ENCODE measurements around the gene CHST8.
"Not testable (repeated sequence)": the region's sequence is repeated elsewhere in the genome, so short reads cannot be mapped to it uniquely, and the experiment has no call there.

The CHST8 gene

DNA sequence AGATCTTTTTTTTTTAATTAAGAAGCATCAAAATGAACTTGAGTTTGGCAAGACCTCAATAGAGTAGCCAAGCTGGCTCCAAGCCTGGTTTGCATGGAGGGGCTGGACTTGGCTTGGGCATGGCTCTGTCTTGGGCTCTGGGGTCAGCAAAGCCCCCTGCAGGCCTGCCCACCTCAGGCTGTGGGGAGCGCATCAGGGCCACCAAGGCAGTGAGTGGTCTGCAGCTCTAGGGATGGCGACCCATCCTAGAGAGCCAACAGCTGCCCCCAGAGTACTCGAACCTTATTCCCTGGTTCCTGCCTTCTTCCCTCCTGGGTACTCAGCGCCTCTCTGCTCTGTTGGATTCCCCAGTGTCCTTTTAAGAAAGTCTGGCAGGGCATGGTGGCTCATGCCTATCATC, 5.4 kb upstream of the CHST8 start:
- H3K27ac ChIP-seq (ENCODE audit: insufficient read depth, low read length, poor library complexity, severe bottlenecking), result no peak overlapping the region
- H3K4me1 ChIP-seq (ENCODE audit: control insufficient read depth, insufficient read depth, low read length, poor library complexity, severe bottlenecking), result no peaks in the 10 kb centered on the region
- no peaks in the 10 kb centered on the region for H3K36me3 ChIP-seq (ENCODE audit: control insufficient read depth, insufficient read depth, low read length)
- peaks cover 5% of the 10 kb centered on the region for H3K27me3 ChIP-seq (replicated peaks; ENCODE audit: control insufficient read depth, insufficient read depth, low read length, poor library complexity, severe bottlenecking)
- DNase-seq, result no peak
- H3K9me3 ChIP-seq (ENCODE audit: control insufficient read depth, low read length), result no peaks in the 10 kb centered on the region
- H3K4me3 ChIP-seq (ENCODE audit: insufficient read depth, low read depth, low read length, poor library complexity, severe bottlenecking), result no peak overlapping the region

DNA sequence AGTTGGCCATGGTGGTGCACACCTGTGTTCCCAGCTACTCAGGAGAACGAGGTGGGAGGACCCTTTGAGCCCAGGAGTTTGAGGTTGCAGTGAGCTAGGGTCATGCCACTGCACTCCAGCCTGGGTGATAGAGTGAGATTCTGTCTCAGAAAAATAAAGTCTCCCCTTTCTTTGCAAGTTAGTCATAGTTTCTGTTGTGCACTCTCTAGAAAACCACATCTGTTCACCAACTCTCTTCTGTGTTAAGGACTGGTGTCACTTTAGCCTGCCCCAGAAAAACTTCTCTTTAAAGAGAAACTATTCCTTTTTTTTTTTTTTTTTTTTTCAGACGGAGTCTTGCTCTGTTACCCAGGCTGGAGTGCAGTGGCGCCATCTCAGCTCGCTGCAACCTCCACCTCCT, 4.9 kb upstream of the CHST8 start:
- Histone ChIP-seq H3K27ac (ENCODE audit: insufficient read depth, low read length, poor library complexity, severe bottlenecking) (no peak overlapping the region), H3K4me1 (ENCODE audit: control insufficient read depth, insufficient read depth, low read length, poor library complexity, severe bottlenecking) (no peaks in the 10 kb centered on the region), H3K4me3 (ENCODE audit: insufficient read depth, low read depth, low read length, poor library complexity, severe bottlenecking) (no peak overlapping the region), H3K9me3 (ENCODE audit: control insufficient read depth, low read length) (no peaks in the 10 kb centered on the region), H3K36me3 (ENCODE audit: control insufficient read depth, insufficient read depth, low read length) (no peaks in the 10 kb centered on the region), H3K27me3 (replicated peaks; ENCODE audit: control insufficient read depth, insufficient read depth, low read length, poor library complexity, severe bottlenecking) (peaks cover 6% of the 10 kb centered on the region)
- DNase-seq, result no peak

DNA sequence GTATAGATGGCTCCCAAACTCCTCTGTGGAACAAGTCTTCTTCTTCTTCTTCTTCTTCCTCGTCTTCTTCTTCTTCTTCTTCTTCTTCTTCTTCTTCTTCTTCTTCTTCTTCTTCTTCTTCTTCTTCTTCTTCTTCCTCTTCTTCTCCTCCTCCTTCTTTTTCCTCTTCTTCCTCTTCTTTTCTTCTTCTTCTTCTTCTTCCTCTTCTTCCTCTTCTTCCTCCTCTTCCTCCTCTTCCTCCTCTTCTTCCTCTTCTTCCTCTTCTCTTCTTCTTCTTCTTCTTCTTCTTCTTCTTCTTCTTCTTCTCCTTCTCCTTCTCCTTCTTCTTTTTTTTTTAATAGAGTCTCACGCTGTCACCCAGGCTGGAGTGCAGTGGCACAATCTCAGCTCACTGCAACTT, 3.4 kb upstream of the CHST8 start:
- not testable (repeated sequence) for DNase-seq; H3K9me3 ChIP-seq (ENCODE audit: control insufficient read depth, low read length); H3K27me3 ChIP-seq (replicated peaks; ENCODE audit: control insufficient read depth, insufficient read depth, low read length, poor library complexity, severe bottlenecking)

DNA sequence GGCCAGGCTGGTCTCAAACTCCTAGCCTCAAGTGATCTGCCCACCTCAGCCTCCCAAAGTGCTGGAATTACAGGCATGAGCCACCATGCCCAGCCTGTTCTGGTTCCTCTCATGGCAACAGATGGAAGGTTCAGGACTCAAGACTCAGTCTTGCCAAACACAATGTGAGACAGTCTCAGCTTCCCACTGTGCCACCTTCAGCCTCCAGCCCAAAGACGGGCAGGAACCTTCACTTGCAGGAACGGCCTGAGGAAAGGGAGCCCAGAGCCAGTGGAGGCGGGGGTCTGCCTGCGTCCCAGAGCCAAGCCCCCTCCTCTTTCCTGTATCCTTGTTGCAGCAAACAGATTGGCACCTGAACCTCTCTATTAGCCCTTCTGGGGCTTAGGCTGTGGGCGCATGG, 2.9 kb upstream of the CHST8 start:
- no peak overlapping the region for H3K27ac ChIP-seq (ENCODE audit: insufficient read depth, low read length, poor library complexity, severe bottlenecking)
- DNase-seq, result no peak
- H3K27me3 ChIP-seq (replicated peaks; ENCODE audit: control insufficient read depth, insufficient read depth, low read length, poor library complexity, severe bottlenecking), result peaks cover 13% of the 10 kb centered on the region
- no peaks in the 10 kb centered on the region for H3K4me1 ChIP-seq (ENCODE audit: control insufficient read depth, insufficient read depth, low read length, poor library complexity, severe bottlenecking)
- no peaks in the 10 kb centered on the region for H3K9me3 ChIP-seq (ENCODE audit: control insufficient read depth, low read length)
- H3K4me3 ChIP-seq (ENCODE audit: insufficient read depth, low read depth, low read length, poor library complexity, severe bottlenecking), result no peak overlapping the region
- no peaks in the 10 kb centered on the region for H3K36me3 ChIP-seq (ENCODE audit: control insufficient read depth, insufficient read depth, low read length)

More for the DNA sequence above, 3.4 kb upstream of the CHST8 start:
- not testable (repeated sequence) for H3K36me3 ChIP-seq (ENCODE audit: control insufficient read depth, insufficient read depth, low read length); H3K27ac ChIP-seq (ENCODE audit: insufficient read depth, low read length, poor library complexity, severe bottlenecking); H3K4me1 ChIP-seq (ENCODE audit: control insufficient read depth, insufficient read depth, low read length, poor library complexity, severe bottlenecking); H3K4me3 ChIP-seq (ENCODE audit: insufficient read depth, low read depth, low read length, poor library complexity, severe bottlenecking)

DNA sequence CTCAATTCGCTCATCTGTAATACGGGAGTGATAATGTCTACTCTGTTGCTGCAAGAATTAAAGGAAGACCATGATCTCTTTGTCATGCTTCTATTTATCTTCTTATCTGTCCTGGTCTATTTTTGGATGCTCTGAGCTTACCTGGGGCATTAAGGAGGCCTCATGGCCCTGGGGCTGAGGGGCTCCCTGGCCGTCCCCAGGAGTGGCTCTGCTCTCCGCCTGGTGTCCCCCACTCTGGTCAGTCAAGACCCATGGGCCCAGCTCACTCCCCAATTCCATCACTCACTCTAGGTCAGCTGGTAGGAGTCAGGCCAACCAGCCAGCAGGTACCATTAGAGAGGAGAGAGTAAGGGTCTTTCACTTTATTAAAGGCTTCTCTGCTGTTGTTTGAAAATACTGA, 1.1 kb upstream of the CHST8 start:
- H3K27ac ChIP-seq (ENCODE audit: insufficient read depth, low read length, poor library complexity, severe bottlenecking), result no peak overlapping the region
- no peaks in the 10 kb centered on the region for H3K9me3 ChIP-seq (ENCODE audit: control insufficient read depth, low read length)
- H3K4me1 ChIP-seq (ENCODE audit: control insufficient read depth, insufficient read depth, low read length, poor library complexity, severe bottlenecking), result no peaks in the 10 kb centered on the region
- peaks cover 13% of the 10 kb centered on the region for H3K27me3 ChIP-seq (replicated peaks; ENCODE audit: control insufficient read depth, insufficient read depth, low read length, poor library complexity, severe bottlenecking)
- H3K36me3 ChIP-seq (ENCODE audit: control insufficient read depth, insufficient read depth, low read length), result no peaks in the 10 kb centered on the region
- H3K4me3 ChIP-seq (ENCODE audit: insufficient read depth, low read depth, low read length, poor library complexity, severe bottlenecking), result no peak overlapping the region
- DNase-seq, result no peak

DNA sequence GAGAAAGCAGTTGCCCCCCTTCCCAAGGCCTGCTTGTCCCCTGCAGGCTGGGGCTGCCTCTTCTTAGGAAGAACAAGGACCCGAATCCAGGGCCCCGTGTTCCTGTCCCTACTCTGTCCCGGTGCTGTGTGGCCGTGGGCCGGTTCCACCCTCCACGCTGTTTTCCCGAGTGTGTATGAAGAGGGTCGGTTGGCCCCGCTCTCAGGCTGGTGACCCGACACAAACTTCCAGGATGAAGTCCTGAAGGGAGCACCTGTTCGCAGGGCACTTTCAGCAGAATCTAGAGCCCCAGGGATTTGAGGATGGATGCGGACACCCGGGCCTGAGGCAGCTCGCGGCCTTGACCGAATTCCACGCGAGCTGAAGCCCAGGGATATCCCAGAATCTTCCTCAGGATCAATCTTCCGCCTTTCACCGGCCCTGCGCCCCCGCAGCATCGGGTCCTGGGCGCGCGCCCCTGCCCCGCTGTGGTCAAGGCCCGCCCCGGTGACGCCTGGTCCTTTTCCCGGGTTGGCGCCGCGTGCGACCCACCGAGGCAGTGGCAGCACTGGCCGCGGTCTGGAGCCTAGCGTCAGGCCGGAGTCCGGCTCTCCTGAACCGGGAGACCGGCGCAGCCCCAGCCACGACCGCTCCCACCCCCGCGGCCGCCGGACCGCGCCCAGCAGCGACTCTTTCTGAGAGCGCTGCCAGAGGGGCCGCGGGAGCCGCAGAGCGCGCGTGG, 528 bp upstream of the CHST8 start:
- Histone ChIP-seq H3K27ac (ENCODE audit: insufficient read depth, low read length, poor library complexity, severe bottlenecking) (no peak overlapping the region), H3K4me1 (ENCODE audit: control insufficient read depth, insufficient read depth, low read length, poor library complexity, severe bottlenecking) (no peaks in the 10 kb centered on the region), H3K36me3 (ENCODE audit: control insufficient read depth, insufficient read depth, low read length) (no peaks in the 10 kb centered on the region), H3K4me3 (ENCODE audit: insufficient read depth, low read depth, low read length, poor library complexity, severe bottlenecking) (no peak overlapping the region), H3K9me3 (ENCODE audit: control insufficient read depth, low read length) (no peaks in the 10 kb centered on the region), H3K27me3 (replicated peaks; ENCODE audit: control insufficient read depth, insufficient read depth, low read length, poor library complexity, severe bottlenecking) (peaks cover 13% of the 10 kb centered on the region)
- DNase-seq, result no peak

DNA sequence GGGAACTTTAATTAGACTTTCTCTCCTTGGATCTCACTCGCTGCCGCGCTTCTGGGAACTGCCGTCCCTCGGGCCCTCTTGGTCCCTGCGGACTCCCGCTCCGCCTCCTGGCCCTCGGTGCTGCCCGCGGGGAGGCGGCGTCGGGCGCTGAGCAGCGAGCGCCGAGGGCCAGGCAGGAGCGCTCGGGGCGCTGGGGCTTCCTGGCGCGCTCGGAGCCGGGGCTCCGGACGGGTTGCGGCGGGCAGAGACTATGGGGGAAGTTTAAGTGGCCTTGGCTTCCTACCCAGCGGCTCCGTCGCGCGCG, 704 bp downstream of the CHST8 start:
- DNase-seq, result no peak
- Histone ChIP-seq H3K4me1 (ENCODE audit: control insufficient read depth, insufficient read depth, low read length, poor library complexity, severe bottlenecking) (no peaks in the 10 kb centered on the region), H3K36me3 (ENCODE audit: control insufficient read depth, insufficient read depth, low read length) (no peaks in the 10 kb centered on the region), H3K27me3 (replicated peaks; ENCODE audit: control insufficient read depth, insufficient read depth, low read length, poor library complexity, severe bottlenecking) (peaks cover 13% of the 10 kb centered on the region), H3K27ac (ENCODE audit: insufficient read depth, low read length, poor library complexity, severe bottlenecking) (no peak overlapping the region), H3K9me3 (ENCODE audit: control insufficient read depth, low read length) (no peaks in the 10 kb centered on the region), H3K4me3 (ENCODE audit: insufficient read depth, low read depth, low read length, poor library complexity, severe bottlenecking) (no peak overlapping the region)

DNA sequence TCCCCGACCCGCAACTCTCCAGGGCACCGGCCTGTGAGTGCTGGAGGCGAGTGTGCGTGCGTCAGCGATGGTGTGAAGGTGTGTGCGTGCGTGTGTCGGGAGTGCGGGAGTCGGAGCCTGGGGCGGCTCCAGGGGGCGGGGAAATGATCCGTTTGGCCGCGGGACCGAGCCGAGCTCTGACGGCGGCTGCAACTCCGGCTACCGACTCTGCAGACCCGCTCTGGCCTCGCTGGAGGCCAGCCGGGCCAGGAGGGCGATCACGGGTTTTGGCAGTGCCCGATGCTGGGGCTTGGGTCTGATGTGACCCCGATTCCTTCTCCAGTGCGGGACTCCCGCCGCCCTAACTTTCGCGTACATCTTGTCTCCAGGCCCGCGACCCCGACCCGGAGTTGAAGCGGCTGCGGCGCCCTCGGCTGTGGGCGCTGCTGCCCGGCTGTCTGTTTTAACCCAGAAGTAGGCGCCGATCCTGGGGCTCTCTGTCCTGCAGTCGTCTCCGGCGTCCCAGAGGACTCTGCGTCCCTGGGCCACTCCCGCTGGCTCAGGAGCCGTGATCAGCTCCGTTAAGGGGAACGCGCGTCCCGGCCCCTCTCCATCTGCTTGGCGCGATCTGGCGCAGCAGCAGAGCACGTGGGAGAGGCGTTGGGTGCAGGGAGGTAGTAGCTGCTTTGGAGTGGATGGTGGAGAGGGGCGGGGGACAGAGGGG, 1.2 kb downstream of the CHST8 start:
- H3K27ac ChIP-seq (ENCODE audit: insufficient read depth, low read length, poor library complexity, severe bottlenecking), result no peak overlapping the region
- H3K4me1 ChIP-seq (ENCODE audit: control insufficient read depth, insufficient read depth, low read length, poor library complexity, severe bottlenecking), result no peaks in the 10 kb centered on the region
- H3K27me3 ChIP-seq (replicated peaks; ENCODE audit: control insufficient read depth, insufficient read depth, low read length, poor library complexity, severe bottlenecking), result peaks cover 13% of the 10 kb centered on the region
- no peaks in the 10 kb centered on the region for H3K36me3 ChIP-seq (ENCODE audit: control insufficient read depth, insufficient read depth, low read length)
- no peaks in the 10 kb centered on the region for H3K9me3 ChIP-seq (ENCODE audit: control insufficient read depth, low read length)
- no peak overlapping the region for H3K4me3 ChIP-seq (ENCODE audit: insufficient read depth, low read depth, low read length, poor library complexity, severe bottlenecking)
- DNase-seq, result no peak

DNA sequence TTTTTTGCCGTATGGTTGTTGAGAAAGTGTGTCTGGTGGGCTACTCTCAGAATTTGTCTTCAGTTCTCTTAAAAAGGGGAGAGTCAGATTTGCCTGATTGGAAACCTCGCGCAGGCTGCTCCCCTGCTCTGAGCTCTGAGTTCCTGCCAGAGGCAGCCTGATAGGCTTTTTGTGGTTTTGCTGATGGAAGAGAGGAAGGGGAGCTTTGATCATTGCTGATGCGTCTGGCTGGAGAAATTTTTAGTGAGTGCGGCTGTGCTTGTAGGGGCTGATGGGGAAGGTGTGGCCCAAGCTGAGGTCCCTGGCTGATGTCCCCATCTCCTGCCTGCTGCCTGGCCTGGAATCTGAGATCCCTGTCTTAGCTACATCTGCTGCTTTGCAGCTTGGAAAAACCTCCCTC, 2.8 kb downstream of the CHST8 start:
- Histone ChIP-seq H3K9me3 (ENCODE audit: control insufficient read depth, low read length) (no peaks in the 10 kb centered on the region), H3K36me3 (ENCODE audit: control insufficient read depth, insufficient read depth, low read length) (no peaks in the 10 kb centered on the region), H3K27ac (ENCODE audit: insufficient read depth, low read length, poor library complexity, severe bottlenecking) (no peak overlapping the region), H3K4me3 (ENCODE audit: insufficient read depth, low read depth, low read length, poor library complexity, severe bottlenecking) (no peak overlapping the region), H3K4me1 (ENCODE audit: control insufficient read depth, insufficient read depth, low read length, poor library complexity, severe bottlenecking) (no peaks in the 10 kb centered on the region), H3K27me3 (replicated peaks; ENCODE audit: control insufficient read depth, insufficient read depth, low read length, poor library complexity, severe bottlenecking) (peaks cover 13% of the 10 kb centered on the region)
- no peak for DNase-seq

DNA sequence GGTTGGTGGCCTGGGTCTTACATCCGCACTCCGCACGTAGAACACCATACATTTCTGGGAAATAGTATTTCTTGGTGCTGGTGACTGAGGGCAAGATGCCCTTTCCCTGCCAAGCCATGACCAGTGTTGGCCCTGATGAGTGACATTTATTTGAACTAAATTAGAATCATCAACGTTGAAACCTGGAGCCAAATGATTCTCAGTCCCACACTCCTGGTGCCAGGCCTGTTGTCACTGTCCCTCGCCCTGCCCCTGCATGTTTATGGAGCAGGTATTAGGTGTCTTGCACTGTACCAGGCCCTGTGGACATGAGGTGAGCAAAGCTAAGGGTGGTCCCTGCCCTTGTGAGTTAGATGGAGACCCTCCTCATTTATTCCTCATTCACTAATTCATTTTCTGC, 5.8 kb downstream of the CHST8 start:
- H3K36me3 ChIP-seq (ENCODE audit: control insufficient read depth, insufficient read depth, low read length), result no peaks in the 10 kb centered on the region
- no peak overlapping the region for H3K27ac ChIP-seq (ENCODE audit: insufficient read depth, low read length, poor library complexity, severe bottlenecking)
- H3K9me3 ChIP-seq (ENCODE audit: control insufficient read depth, low read length), result no peaks in the 10 kb centered on the region
- H3K4me1 ChIP-seq (ENCODE audit: control insufficient read depth, insufficient read depth, low read length, poor library complexity, severe bottlenecking), result no peaks in the 10 kb centered on the region
- DNase-seq, result no peak
- no peak overlapping the region for H3K4me3 ChIP-seq (ENCODE audit: insufficient read depth, low read depth, low read length, poor library complexity, severe bottlenecking)
- peaks cover 7% of the 10 kb centered on the region for H3K27me3 ChIP-seq (replicated peaks; ENCODE audit: control insufficient read depth, insufficient read depth, low read length, poor library complexity, severe bottlenecking)
